ENCODE results near the gene SCN2A. TPM values are rescaled to one million over a fixed set of nuclear protein-coding genes. Genes with fewer than 3 reads are reported as not detected.

SCN2A gene
- total and polyA plus RNA-seq, 2 donors (not counting 3 experiments of a cell fraction or from before 2014, with no cell fraction given), result not detected

GRCh38 chr2:165273176-165273575, 34.0 kb downstream of the SCN2A start:
- Histone ChIP-seq H3K9me1 (replicated peaks; ENCODE audit: control insufficient read depth, extremely low read depth, insufficient read depth, low read length) (no peaks in the 10 kb centered on the region), H4K20me1 (replicated peaks; ENCODE audit: control insufficient read depth, extremely low read depth, insufficient read depth, low read length) (no peaks in the 10 kb centered on the region), H3K4me1 (ENCODE audit: control insufficient read depth, extremely low read depth, insufficient read depth, low read length) (no peaks in the 10 kb centered on the region), H3K27ac (ENCODE audit: insufficient read depth, low read depth, low read length) (no peak overlapping the region), H3K4me2 (ENCODE audit: insufficient read depth, low read length) (no peak overlapping the region), H2AFZ (ENCODE audit: low read depth, low read length) (no peak overlapping the region), H3K4me3 (replicated peaks in 1 of 3; ENCODE audit: insufficient read depth in 1 of 3, low read depth in 1 of 3, low read length in 3 of 3) (no peak overlapping the region), H3K79me2 (ENCODE audit: control insufficient read depth, insufficient read depth, low read length) (no peaks in the 10 kb centered on the region), H3K36me3 (ENCODE audit: control insufficient read depth in 2 of 2, extremely low read depth in 1 of 2, insufficient read depth in 2 of 2, low read length in 2 of 2) (no peaks in the 10 kb centered on the region), H3K27me3 (ENCODE audit: control insufficient read depth in 2 of 2, insufficient read depth in 2 of 2, low read length in 2 of 2) (no peaks in the 10 kb centered on the region), H3K9ac (replicated peaks; ENCODE audit: extremely low read depth, insufficient read depth, low read length) (no peak overlapping the region), H3K9me3 (replicated peaks; ENCODE audit: control insufficient read depth, insufficient read depth, low read length) (no peaks in the 10 kb centered on the region)
- dilution Hi-C loops (cut with MboI; ENCODE audit: extremely low pct_ligation_motif_present, low sequenced_read_pairs) (no loop called here), intact Hi-C loops (cut with micrococcal nuclease) (no loop called here)
- ChIA-PET CTCF (no interaction called here), POLR2A (no interaction called here)
- no peak for TF ChIP-seq GATA2 (IDR thresholded peaks at IDR 0.05; ENCODE audit: insufficient read depth, insufficient read length, low read depth, low read length)
- FAIRE-seq (no peak), DNase-seq (ENCODE audit: low read depth, low spot score) (no peak)
- BruUV-seq (replicated peaks), result no TSS peak

- FAIRE-seq (no peak), DNase-seq (ENCODE audit: low read depth, low spot score) (no peak)
- TF ChIP-seq EZH2 (IDR thresholded peaks at IDR 0.05; ENCODE audit: borderline replicate concordance, low read depth, low read length, severe bottlenecking) (no peak), JUN (IDR thresholded peaks at IDR 0.05; ENCODE audit: borderline replicate concordance, insufficient read depth, insufficient read length, low read depth) (no peak), MAX (IDR thresholded peaks at IDR 0.05; ENCODE audit: insufficient read depth, insufficient read length) (no peak), CTCF (IDR thresholded peaks at IDR 0.05; ENCODE audit: extremely low read depth in 1 of 2, insufficient read depth in 1 of 2, low read depth in 1 of 2, low read length in 2 of 2) (no peak), MYC (IDR thresholded peaks at IDR 0.05; ENCODE audit: low read depth, low read length) (no peak), POLR2A (IDR thresholded peaks at IDR 0.05; ENCODE audit: low read depth, low read length) (no peak), GATA2 (IDR thresholded peaks at IDR 0.05; ENCODE audit: insufficient read depth, insufficient read length, low read depth, low read length) (no peak), FOS (IDR thresholded peaks at IDR 0.05; ENCODE audit: borderline replicate concordance, insufficient read depth, low read length) (no peak), POLR2AphosphoS5 (IDR thresholded peaks at IDR 0.05; ENCODE audit: insufficient read depth, low read depth, low read length) (no peak)
- no peaks in the 10 kb centered on the region for H3K27me3 ChIP-seq (ENCODE audit: control insufficient read depth in 2 of 2, insufficient read depth in 2 of 2, low read length in 2 of 2)
- CTCF ChIA-PET, result interaction anchor here (1.0 kb wide), 2 partner anchors 19 to 35 kb away, joined by 3 to 4 read pairs; partner anchors contain the start of gene SCN2A
- H3K4me1 ChIP-seq (ENCODE audit: control insufficient read depth, extremely low read depth, insufficient read depth, low read length), result no peaks in the 10 kb centered on the region
- H3K79me2 ChIP-seq (ENCODE audit: control insufficient read depth, insufficient read depth, low read length), result no peaks in the 10 kb centered on the region
- POLR2A ChIA-PET, result no interaction called here
- H3K9me1 ChIP-seq (replicated peaks; ENCODE audit: control insufficient read depth, extremely low read depth, insufficient read depth, low read length), result no peaks in the 10 kb centered on the region
- H2AFZ ChIP-seq (ENCODE audit: low read depth, low read length), result no peak overlapping the region
- H3K4me2 ChIP-seq (ENCODE audit: insufficient read depth, low read length), result no peak overlapping the region
- no peak overlapping the region for H3K9ac ChIP-seq (replicated peaks; ENCODE audit: extremely low read depth, insufficient read depth, low read length)
- dilution Hi-C loops (cut with MboI; ENCODE audit: extremely low pct_ligation_motif_present, low sequenced_read_pairs), result no loop called here
- no TSS peak for BruUV-seq (replicated peaks)
- intact Hi-C loops (cut with micrococcal nuclease), result no loop called here
- H3K4me3 ChIP-seq (replicated peaks in 1 of 3; ENCODE audit: insufficient read depth in 1 of 3, low read depth in 1 of 3, low read length in 3 of 3), result no peak overlapping the region
- no peak overlapping the region for H3K27ac ChIP-seq (ENCODE audit: insufficient read depth, low read depth, low read length)
- no peaks in the 10 kb centered on the region for H3K9me3 ChIP-seq (replicated peaks; ENCODE audit: control insufficient read depth, insufficient read depth, low read length)
- H4K20me1 ChIP-seq (replicated peaks; ENCODE audit: control insufficient read depth, extremely low read depth, insufficient read depth, low read length), result no peaks in the 10 kb centered on the region
- H3K36me3 ChIP-seq (ENCODE audit: control insufficient read depth in 2 of 2, extremely low read depth in 1 of 2, insufficient read depth in 2 of 2, low read length in 2 of 2), result no peaks in the 10 kb centered on the region
Observed at GRCh38 chr2:165274698-165275097, 35.5 kb downstream of the SCN2A start.
